GM19035 (cell line): ENCODE results near the gene ACVR1.
"Not testable (repeated sequence)": the region's sequence is repeated elsewhere in the genome, so short reads cannot be mapped to it uniquely, and the experiment has no call there.

Experiments used
- ATAC-seq: cut with Tn5 transposase; IDR thresholded peaks from one replicate; pipeline ENCODE4 v1.9.1; 2021; ENCODE audit not compliant: unreplicated experiment

The ACVR1 gene

DNA sequence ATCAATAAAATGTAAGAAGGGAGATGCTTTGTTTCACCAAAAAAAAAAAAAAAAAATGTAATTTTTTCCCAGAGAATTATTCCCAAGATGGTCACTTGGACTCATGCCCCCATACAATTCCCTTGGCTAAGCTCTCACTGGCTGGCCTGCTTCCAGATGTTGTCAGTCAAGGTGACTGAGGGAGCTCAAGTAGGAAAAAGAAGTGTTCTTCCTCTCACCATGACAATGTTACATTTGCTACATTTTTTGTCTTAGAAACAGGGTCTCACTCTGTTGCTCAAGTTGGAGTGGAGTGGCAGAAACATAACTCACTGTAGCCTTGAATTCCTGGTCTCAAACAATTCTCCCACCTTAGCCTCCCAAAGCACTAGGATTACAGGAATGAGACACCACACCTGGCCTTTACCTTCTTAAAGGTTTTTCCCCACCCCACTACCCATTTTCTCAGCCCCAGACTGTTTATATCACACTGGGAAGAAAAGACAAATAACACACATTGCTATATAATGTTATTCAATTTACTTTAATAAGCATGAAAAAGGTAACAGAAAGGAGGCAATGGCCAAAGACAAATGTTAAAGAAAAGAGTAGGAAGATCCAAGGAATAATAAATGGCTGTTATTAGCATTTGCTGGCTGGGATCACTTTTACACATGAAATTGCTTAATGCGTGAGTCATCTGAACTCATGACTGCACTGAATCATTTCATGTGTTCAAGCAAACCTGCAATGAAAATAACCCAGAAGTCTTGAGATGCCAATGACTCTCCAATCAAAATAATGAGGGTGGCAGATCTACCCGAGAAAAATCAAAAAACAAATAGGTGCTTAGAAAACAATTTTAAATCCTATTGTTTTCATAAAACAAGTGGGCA is 45.2 kb downstream of the ACVR1 start:
- ATAC-seq: no peak

DNA sequence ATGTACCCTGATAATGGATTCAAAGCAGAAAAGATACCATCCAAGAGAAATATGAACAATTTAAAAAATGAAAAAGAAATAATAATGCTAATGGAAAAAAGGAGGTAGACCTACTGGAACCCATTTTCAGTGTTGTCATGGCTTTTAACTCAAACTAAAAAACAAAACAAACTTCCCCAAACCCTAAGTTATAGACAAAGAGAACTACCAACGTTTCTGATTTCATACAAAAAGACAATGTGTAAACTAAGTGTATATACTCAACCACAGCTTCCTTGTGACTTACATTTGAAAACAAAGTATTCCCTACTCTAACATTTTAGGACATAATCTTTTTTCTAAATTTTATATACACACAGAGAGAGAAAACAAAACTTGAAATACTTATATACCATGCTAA is 45.9 kb downstream of the ACVR1 start:
- no peak for ATAC-seq

DNA sequence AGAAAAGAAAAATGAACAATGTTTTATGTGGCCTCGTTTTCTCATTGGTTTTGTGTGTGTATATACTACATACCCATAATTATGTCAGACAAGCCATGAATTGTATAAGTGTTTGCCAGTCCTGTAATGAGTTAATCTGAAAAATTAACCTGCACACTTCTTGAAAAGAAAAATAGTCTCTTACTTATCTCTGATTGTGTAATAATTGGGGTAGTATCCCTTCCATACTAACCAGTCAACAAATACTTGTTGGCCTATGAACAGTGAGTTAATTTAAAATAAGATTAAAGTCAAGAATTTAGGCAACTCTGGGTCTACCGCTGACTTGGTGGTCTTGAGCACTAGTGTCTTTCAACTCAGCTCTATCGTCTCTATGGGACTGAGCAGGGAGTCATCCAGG is 48.8 kb downstream of the ACVR1 start:
- no peak for ATAC-seq

DNA sequence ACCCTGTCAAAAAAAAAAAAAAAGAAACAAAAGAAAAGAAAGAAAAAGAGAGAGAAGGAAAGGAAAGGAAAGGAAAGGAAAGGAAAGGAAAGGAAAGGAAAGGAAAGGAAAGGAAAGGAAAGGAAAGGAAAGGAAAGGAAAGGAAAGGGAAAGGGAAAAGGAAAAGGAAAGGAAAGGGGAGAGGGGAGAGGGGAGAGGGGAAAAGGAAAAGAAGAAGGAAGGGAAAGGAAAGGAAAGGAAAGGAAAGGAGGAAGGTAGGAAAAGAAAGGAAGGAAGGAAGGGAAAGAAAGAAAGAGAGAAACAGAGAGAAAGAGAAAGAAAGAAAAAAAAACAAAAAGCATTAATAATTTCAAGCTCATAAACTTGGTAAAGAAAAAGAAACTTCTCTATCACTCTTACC is 49.5 kb downstream of the ACVR1 start:
- ATAC-seq: not testable (repeated sequence)

DNA sequence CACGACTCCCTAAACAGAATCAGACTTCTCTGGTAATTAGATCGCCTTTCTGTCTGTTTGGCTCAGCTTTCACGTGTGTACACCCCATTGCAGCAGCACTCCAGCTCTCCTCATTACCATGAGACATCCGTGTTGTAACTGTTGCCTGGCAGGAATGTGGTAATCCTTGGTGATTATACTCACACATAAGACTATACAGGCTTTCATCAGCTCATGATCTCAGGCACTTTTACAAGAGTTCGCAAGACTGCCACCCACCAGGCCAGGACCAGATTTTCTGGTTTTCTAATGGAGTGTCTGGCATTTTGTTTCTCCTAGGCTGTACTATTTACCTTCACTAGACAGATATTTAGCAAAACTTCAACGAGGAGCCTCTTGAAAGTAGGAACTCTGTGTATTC is 50.2 kb downstream of the ACVR1 start:
- no peak for ATAC-seq

DNA sequence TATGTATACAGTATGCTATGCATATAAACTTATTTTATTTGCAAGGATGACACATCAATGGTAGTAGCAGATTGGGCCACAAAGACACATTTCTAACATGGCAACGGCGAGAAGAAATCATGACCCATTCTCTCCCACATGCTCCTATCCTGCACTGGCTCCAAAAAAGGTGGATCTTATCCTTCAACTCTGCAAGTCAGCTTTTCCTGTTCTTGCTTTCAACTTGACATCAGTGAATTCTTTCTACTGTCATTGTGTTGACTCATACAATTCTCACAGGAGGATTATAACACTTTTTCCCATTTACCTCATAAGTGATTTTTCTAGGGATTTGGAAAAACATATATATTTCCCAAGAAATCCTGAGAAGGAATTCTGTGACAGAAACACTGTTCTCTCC is 53.1 kb downstream of the ACVR1 start:
- no peak for ATAC-seq

DNA sequence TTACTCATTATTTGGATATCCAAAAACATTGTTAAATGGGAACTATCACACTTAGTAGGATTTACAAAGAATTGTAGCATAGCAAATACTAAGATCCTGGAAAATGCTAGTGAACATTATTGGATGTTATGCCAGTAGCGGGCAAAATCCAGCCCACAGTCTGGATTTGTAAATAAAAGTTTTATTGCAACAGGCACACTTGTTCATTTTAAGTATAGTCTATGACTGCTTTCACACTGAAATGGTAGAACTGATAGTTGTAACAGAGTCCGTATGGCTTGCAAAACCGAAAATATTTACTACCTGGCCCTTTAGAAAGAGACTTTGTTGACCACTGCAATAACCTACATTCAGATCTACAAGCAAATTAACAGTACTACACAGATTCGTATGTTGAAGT is 53.6 kb downstream of the ACVR1 start:
- ATAC-seq: no peak

DNA sequence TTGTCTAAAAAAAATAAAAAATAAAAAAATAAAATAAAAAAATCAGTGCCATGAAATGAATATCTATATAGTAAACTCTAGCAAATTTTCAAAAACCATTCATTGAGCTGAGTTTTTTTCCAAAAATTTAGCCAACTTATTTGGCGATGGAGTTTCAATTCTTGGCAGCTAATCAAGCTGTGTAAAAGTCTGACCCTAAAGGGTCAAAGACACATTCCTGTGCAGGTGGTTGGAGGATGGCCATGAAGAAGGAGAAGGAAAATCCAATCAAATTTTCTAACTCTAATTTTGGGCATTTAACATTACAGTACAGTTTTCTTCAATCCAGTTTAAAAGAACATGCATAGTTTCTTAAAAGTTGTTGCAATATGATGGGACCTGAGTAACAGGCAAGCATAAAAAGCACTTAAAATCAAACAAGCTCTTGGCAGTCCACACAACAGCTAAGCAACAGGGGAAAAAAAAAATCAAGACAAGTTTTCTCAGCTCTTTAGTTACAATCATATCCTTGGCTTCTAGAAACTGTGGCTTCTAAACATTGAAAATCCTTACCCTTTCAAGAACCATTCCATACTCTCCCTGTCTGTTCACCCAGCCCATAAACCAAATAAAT is 54.5 kb downstream of the ACVR1 start:
- no peak for ATAC-seq

DNA sequence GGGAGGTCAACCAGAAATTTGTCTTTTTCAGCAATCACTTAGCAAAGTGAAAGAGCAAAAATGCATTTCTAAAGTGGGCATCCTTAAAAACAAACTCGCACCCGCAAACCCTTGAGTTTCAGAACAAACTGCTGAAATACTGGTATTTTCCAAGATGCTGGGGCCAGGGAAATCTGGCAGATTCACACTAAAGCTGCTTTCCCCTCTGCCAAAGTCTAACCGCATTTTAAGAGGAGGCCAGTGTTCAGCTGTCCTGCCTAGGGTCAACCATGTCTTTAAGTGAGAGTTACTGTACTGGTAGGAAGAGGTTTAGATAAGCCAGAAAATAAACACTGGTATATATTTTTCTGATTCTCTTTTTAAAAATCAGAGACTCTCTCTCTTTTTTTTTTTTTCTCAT is 55.9 kb downstream of the ACVR1 start:
- no peak for ATAC-seq

DNA sequence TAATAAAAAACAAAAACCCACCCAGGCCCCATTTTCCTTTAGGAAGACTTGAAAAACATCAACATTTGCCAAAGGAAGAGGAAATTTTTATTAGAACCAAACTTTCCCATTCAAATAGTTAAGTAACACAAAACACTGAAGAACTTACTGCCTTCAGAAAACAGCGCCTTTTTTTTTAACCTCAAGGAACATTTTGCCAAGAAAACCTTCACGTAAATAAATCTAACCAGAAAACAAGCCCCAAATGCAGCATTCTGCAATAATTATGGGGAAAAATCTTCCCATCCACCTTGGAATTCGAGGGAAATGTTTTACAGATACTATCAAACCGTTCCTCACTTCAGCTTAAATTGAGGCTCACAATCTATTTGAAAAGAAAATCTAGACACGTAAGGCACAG is 56.4 kb downstream of the ACVR1 start:
- no peak for ATAC-seq

DNA sequence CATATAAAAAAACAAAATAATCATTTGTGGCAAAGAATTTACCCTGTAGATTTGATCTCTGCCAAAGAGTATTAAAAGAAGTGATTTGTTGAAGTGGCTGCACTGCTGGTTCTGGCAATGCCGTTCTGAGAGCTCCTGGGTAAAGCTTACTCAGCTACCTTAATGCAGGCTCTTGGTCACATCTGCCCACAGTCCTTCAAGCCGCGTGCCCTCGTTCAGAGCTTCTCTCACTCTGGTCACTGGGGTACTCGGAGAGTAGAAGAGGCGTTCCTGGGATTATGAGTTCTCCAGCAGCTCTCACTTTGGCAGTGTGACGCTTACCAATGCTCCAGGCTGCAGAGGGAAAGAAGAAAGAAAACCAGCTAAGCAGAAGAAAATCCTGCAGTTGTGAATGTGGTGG is 57.9 kb downstream of the ACVR1 start:
- ATAC-seq: no peak

DNA sequence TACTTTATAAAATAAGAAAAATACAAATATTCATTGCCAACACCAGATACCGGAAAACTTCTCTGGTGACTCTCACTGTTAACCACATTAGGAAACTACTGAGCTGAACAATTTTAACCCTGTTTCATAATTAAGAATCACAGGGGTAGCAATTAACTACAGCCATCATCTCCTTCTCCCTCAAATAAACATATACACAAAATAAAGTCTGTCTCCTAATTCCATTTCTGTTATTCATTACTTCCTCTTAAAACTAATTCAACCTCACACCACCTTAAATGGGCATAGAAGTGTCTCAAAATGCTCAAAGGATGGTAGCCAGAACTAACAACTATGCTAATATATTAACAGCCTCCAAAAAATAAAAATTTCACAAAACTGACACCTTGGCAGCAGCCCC is 60.7 kb downstream of the ACVR1 start:
- ATAC-seq: no peak

DNA sequence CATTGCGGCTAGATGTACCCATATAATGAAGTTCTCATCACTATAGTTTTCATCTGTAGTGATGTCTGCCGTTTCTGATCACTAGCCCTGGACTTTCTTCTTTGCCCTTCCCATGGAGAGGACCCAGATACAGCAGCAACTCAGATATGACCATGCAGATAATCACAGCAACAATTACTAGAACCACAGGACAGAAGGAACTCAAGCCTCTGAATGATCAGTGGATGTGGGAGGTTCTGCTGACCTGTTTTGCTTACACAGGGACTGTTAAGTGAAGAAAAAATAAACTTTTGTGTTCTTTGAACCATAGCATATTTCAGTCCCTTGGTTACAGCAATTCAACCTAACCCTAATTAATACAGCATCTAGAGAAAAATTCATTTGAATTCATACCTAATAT is 62.7 kb downstream of the ACVR1 start:
- no peak for ATAC-seq

DNA sequence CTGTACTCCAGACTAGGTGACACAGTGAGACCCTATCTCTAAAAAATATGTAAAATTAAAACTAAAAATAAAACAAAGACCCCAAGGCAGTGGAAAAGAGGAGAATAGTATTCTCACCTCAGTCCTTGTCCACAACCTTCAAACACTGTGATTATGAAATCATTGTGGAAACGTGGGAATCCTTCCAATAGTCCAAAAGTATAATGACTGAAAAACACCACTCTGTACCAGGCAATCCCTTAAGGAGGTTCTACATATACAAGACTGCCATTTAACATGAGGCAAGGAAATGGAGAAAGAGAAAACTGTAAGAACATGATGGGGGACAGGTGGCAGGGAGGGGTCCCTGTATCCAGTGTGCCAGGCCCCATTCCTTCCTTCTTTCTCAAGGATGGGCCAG is 66.1 kb downstream of the ACVR1 start:
- ATAC-seq: no peak

DNA sequence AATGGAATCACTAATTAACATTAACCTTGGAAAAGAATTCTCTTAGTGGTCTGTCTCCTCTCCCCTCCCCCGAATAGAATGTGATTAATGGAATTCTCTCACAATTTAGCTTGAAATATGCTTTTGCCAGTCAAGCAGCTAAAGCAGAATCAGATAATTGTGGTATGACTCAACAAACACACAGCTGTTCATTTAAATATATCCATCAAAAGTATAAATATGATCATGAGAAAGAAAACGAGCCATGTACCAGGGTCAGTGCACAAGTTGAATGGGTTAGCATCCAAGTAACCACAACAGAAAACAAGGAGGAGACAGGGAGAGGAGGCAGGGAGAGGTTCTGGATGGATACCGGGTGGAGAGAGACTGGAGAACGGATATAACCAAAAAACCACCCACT is 66.9 kb downstream of the ACVR1 start:
- no peak for ATAC-seq

DNA sequence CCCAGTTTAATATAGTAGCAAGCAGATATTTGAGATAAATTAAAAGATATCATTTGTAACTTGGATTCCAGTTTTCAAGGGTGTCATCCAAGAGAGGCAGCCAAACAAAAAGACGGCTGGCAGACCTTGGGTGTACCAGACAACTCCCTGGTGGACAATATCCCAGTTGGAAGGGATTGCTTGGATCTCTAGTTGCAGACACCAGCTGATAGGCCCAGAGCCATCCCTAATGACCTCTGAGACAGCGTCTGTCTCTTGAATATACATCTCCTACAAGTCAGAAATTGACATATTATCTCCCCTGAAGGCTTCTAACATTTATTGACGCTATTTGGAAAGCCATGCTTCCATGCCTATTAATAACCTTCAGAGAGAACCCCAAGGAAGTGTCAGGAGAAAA is 67.7 kb downstream of the ACVR1 start:
- no peak for ATAC-seq

DNA sequence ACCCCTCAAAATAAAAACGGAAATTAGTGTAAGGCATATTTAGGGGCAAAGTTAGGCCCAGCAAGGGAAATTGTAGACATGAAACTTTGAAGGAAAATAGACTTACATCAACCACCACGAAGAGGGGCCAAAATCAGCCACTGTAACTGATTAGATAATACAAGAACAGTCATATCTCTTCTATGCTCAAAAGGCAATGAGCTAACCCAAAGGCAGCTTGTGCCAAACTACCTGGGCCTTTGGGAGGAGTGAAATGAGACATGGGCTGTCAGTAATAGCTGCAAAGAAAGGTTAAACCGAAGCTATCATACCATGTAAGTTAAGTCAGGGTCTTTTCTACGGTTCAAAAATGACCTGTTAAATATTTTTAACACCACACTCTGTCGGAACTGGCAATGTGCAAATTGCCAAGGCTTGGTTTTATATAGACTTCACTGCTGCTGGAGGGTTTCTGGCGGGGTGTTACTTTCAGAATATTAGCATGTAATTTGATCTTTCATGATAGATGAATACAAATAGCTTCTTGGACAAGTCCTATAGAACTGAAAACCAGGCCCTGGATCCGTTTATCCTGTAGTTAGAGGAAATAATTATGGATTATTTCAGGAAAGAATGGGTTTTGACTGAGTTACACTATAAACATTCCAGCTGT is 69.6 kb downstream of the ACVR1 start:
- ATAC-seq: no peak

DNA sequence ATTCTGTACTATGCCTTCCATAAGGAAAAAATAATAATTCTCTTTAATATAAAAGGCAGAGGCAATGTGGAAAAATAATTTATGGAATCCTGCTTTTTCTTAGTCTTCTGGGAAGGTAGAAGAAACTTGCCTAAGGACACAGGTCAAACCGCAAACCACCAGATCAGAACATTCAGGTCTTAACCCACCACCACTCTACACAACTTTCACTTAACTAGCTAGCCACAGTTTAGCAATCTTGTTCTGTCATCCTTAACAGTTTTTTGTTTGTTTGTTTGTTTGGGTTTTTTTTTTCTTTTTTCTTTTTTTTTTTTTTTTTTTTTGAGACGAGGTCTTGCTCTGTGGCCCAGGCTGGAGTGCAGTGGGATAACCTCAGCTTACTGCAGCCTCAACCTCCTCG is 70.6 kb downstream of the ACVR1 start:
- no peak for ATAC-seq

DNA sequence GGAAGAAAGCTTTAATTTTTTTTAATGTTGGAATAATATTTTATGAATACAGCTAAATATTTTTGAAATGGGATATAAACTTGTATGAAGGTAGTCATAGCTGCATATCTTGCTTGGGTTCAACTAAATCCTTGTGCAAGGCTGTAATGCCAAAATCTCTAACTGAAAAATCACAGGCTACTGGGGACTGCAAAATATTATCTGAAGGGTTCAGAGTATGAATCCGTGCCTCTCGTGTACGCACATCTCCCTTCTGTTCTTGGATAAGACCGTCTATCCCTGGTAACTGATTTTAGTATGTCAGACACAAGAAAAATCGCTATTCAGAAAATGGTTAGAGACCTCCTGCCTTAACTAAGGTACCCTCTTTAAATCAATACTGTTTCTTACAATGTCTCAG is 71.8 kb downstream of the ACVR1 start:
- no peak for ATAC-seq

DNA sequence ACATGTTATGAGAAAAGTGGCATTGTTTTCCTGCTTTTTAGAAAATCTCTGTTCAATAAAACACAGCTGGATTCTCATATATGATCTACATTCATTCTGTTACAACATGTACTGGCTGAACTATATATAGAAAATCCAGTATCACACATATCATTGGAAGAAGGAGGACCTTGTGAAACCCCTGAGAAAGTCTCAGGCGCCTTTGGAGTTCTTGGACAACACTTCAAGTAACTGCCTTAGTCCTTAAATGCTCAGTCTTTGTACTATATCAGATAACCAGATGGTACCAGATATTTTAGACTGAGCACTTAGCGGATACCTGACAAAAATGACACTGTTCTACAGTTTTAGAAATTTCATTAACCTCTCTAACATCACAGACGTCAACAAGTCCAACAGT is 72.2 kb downstream of the ACVR1 start:
- ATAC-seq: no peak

DNA sequence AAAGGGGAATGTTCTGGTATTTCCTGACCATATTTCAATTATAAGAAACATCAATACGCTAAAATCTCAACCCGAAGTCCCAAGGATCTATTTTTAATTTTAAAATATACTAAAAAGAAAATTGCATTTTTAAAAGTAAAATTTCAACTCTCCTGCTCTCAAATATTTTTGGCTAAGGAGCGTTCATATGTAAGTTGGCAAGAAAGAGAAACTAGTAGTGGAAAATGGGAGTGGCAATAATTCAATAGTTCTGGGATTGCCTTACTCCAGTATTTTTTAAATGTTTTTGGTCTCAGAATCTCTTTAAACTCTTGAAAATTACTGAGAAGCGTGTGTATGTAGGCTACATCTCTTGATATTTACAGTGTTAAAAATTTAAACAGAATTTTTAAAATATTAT is 72.7 kb downstream of the ACVR1 start:
- ATAC-seq: no peak

DNA sequence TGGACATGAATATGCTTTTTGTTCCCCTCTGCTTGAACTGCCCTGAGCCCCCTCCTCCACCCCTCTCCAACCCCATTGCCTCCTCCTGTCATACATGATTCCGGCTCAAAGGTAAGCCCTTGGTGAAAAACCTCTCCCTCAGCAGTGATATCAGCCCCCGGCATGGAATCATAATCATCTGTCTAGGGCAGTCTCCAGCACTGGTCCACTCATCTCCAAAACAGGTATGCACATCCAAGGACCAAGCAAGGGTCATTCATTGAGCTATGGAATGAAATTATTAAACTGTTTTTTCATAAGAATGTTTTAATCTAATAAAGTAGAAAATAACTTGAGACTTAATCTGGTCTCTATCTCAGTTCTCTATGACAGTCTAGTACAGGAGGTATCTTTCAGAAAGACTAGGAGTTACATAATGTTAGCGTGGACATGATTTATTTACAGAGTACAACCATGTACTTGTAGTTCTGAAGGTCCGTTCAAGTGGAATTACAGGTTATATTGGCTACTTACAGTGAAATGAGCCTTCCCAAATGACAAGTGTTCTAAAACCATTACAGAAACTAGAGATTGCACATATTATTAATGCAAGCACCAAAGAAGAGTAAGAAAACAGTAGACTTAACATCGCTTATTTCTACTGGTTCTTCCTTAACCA is 75.2 kb downstream of the ACVR1 start:
- no peak for ATAC-seq
